HCT116 (cell line): ENCODE data around the gene EMILIN2. TPM values are rescaled to one million over a fixed set of nuclear protein-coding genes. Genes with fewer than 3 reads are reported as not detected.

Source experiments
- ATAC-seq: fragments of 200-7000 bp; cut with Tn5 transposase; 2 replicates; pipeline ENCODE4 v1.9.1; 2020; ENCODE audit warnings: mild to moderate bottlenecking, moderate library complexity
- BruUV-seq: library from RNA; stranded (reverse); fragments of 400-500 nt; replicated peaks from 2 replicates; lab custom pipeline; 2021; lab: Mats Ljungman, UMichigan
- CTCF ChIA-PET: fragments of 300-600 bp; sonication (Branson Sonifier 250); formaldehyde crosslinking; loops from one replicate; lab custom pipeline; 2021; ENCODE audit warnings: antibody characterized with exemption; lab: Charles Lee
- POLR2A ChIA-PET: fragments of 300-600, 350-600 bp; sonication (Branson Sonifier 250); formaldehyde crosslinking; loops from one replicate; lab custom pipeline; 2021; ENCODE audit warnings: antibody characterized with exemption; lab: Charles Lee
- RAD21 ChIA-PET, 2 experiments: fragments of 300-600 bp; sonication (Branson Sonifier 250); formaldehyde crosslinking; loops; one replicate each; lab custom pipeline; 2023; ENCODE audit warnings: low total read pairs in 2 of 2; ENCODE audit not compliant: uncharacterized antibody in 2 of 2, unreplicated experiment in 2 of 2, low non-redundant PET in 1 of 2; lab: Charles Lee
- DNase-seq: peaks from one replicate; pipeline ENCODE4 v3.0.0-alpha.2; 2010; ENCODE audit warnings: low read depth, low spot score
- H2AFZ ChIP-seq: fragments of 200-600 bp; shearing (Covaris generic), sonication (generic); 2 replicates; pipeline ENCODE4 v1.6.1; 2017; ENCODE audit warnings: low read depth, mixed run types, mixed read lengths, antibody characterized with exemption, low read length; ENCODE audit not compliant: poor library complexity, severe bottlenecking
- H3K27ac ChIP-seq: 2 replicates; pipeline ENCODE4 v1.5.1; 2012; ENCODE audit warnings: low read depth, low read length
- H3K27me3 ChIP-seq: fragments of 200-600 bp; sonication (generic); 2 replicates; pipeline ENCODE4 v1.6.1; 2016; ENCODE audit warnings: mixed run types, low read length, mixed read lengths; ENCODE audit not compliant: insufficient read depth
- H3K36me3 ChIP-seq, 2 experiments: fragments of 200-500 bp in 1 of 2; fragments of 200-600 bp in 1 of 2; sonication (Bioruptor generic) in 1 of 2; sonication (generic) in 1 of 2; 2 replicates each; pipeline versions ENCODE4 v1.5.1 to v1.6.1; 2014 to 2016; ENCODE audit warnings: low read length in 2 of 2, inconsistent platforms in 1 of 2, mixed read lengths in 1 of 2, mixed run types in 1 of 2; ENCODE audit not compliant: insufficient read depth in 2 of 2, control insufficient read depth in 1 of 2
- H3K4me1 ChIP-seq, 2 experiments: fragments of 200-600 bp in 1 of 2; sonication (generic) in 1 of 2; 2 replicates each; pipeline versions ENCODE4 v1.5.1 to v1.6.1; 2012 to 2017; ENCODE audit warnings: low read length in 2 of 2, inconsistent platforms in 1 of 2, mild to moderate bottlenecking in 1 of 2, mixed read lengths in 1 of 2, mixed run types in 1 of 2, moderate library complexity in 1 of 2; ENCODE audit not compliant: insufficient read depth in 2 of 2, control insufficient read depth in 1 of 2
- H3K4me2 ChIP-seq: fragments of 200-600 bp; sonication (generic); 2 replicates; pipeline ENCODE4 v1.6.1; 2017; ENCODE audit warnings: mixed run types, low read length, mixed read lengths
- H3K4me3 ChIP-seq, 2 experiments: fragments of 200-600 bp in 1 of 2; sonication (generic) in 1 of 2; replicated peaks in 1 of 2; 2 replicates each; pipeline ENCODE4 v1.5.1; 2011 to 2016; ENCODE audit warnings: low read length in 2 of 2, control low read depth in 1 of 2, low read depth in 1 of 2, mild to moderate bottlenecking in 1 of 2, mixed read lengths in 1 of 2, mixed run types in 1 of 2
- H3K79me2 ChIP-seq: fragments of 200-600 bp; sonication (generic); 2 replicates; pipeline ENCODE4 v1.6.1; 2017; ENCODE audit warnings: mild to moderate bottlenecking, mixed run types, low read length, moderate library complexity, mixed read lengths; ENCODE audit not compliant: insufficient read depth
- H3K9ac ChIP-seq: fragments of 200-600 bp; sonication (generic); 2 replicates; pipeline ENCODE4 v1.6.1; 2016; ENCODE audit warnings: low read length, mixed read lengths
- H3K9me2 ChIP-seq: fragments of 200-600 bp; sonication (generic), shearing (Covaris generic); 2 replicates; pipeline ENCODE4 v1.6.1; 2017; ENCODE audit warnings: mixed run types, mild to moderate bottlenecking, moderate library complexity; ENCODE audit not compliant: insufficient read depth
- H3K9me3 ChIP-seq, 2 experiments: fragments of 200-500 bp in 1 of 2; fragments of 200-600 bp in 1 of 2; sonication (Bioruptor generic) in 1 of 2; sonication (generic) in 1 of 2; 2 replicates each; pipeline ENCODE4 v1.6.1; 2014 to 2017; ENCODE audit warnings: low read length in 2 of 2, mixed read lengths in 2 of 2, inconsistent platforms in 1 of 2, low read depth in 1 of 2, mild to moderate bottlenecking in 1 of 2, mixed run types in 1 of 2, moderate library complexity in 1 of 2; ENCODE audit not compliant: control insufficient read depth in 1 of 2, insufficient read depth in 1 of 2
- H4K20me1 ChIP-seq: fragments of 200-600 bp; sonication (generic), shearing (Covaris generic); 2 replicates; pipeline ENCODE4 v1.6.1; 2017; ENCODE audit warnings: mixed run types, mild to moderate bottlenecking, moderate library complexity; ENCODE audit not compliant: insufficient read depth
- ATF3 ChIP-seq: IDR thresholded peaks from 2 replicates; pipeline ENCODE4 v1.6.1; 2012
- CBX3 ChIP-seq: IDR thresholded peaks from 2 replicates; pipeline ENCODE4 v1.6.1; 2012; ENCODE audit warnings: low read depth
- CEBPB ChIP-seq: IDR thresholded peaks from 2 replicates; pipeline ENCODE4 v1.6.1; 2012; ENCODE audit warnings: low read depth
- CTCF ChIP-seq, 3 experiments: fragments of 200-600 bp in 1 of 3; sonication (generic) in 1 of 3; IDR thresholded peaks in 2 of 3; conservative IDR thresholded peaks in 1 of 3; 2 replicates each; pipeline ENCODE4 v1.5.1; 2012 to 2017; ENCODE audit warnings: low read depth in 2 of 3, low read length in 2 of 3, antibody characterized with exemption in 1 of 3, borderline replicate concordance in 1 of 3, control low read depth in 1 of 3, mild to moderate bottlenecking in 1 of 3, mixed read lengths in 1 of 3, mixed run types in 1 of 3, moderate library complexity in 1 of 3; ENCODE audit not compliant: insufficient read depth in 1 of 3
- EGR1 ChIP-seq: IDR thresholded peaks from 2 replicates; pipeline ENCODE4 v1.6.1; 2012; ENCODE audit warnings: low read depth
- EZH2 ChIP-seq: fragments of 200-600 bp; sonication (generic); IDR thresholded peaks from 2 replicates; pipeline ENCODE4 v1.6.1; 2017; ENCODE audit warnings: antibody characterized with exemption, mixed run types
- EZH2phosphoT487 ChIP-seq: fragments of 200-600 bp; IDR thresholded peaks from 2 replicates; pipeline ENCODE4 v1.6.1; 2018; ENCODE audit warnings: antibody characterized with exemption, borderline replicate concordance
- FOSL1 ChIP-seq: IDR thresholded peaks from 2 replicates; pipeline ENCODE4 v1.6.1; 2012; ENCODE audit warnings: low read depth
- JUND ChIP-seq: IDR thresholded peaks from 2 replicates; pipeline ENCODE4 v1.6.1; 2012
- POLR2AphosphoS5 ChIP-seq: IDR thresholded peaks from 2 replicates; pipeline ENCODE4 v1.6.1; 2011; ENCODE audit warnings: mild to moderate bottlenecking, low read depth, low read length, moderate library complexity
- SIN3A ChIP-seq: IDR thresholded peaks from 2 replicates; pipeline ENCODE4 v1.6.1; 2012; ENCODE audit warnings: low read depth
- SP1 ChIP-seq: IDR thresholded peaks from 2 replicates; pipeline ENCODE4 v1.6.1; 2012; ENCODE audit warnings: low read depth
- SRF ChIP-seq: IDR thresholded peaks from 2 replicates; pipeline ENCODE4 v1.6.1; 2012; ENCODE audit warnings: low read depth
- YY1 ChIP-seq: IDR thresholded peaks from 2 replicates; pipeline ENCODE4 v1.6.1; 2011; ENCODE audit warnings: low read length, low read depth, moderate library complexity, mild to moderate bottlenecking; ENCODE audit not compliant: insufficient replicate concordance; ENCODE audit errors: extremely low read depth
- ZNF274 ChIP-seq: fragments of 200-500 bp; sonication (Bioruptor generic); IDR thresholded peaks from 2 replicates; pipeline ENCODE4 v1.6.1; 2014; ENCODE audit warnings: mild to moderate bottlenecking, low read depth, low read length, inconsistent platforms
- intact Hi-C: fragments of 100-400 bp; cut with micrococcal nuclease; formaldehyde crosslinking; loops from 2 replicates; pipeline ENCODE4 v1.10.0; 2022
- total RNA-seq: library from RNA; stranded (reverse); gene quantifications from one replicate; pipeline ENCODE4 v1.2.1, GENCODE V29; 2021; ENCODE audit not compliant: unreplicated experiment
- TF ChIP-seq, protein P1 (sequence below): IDR thresholded peaks from 2 replicates; pipeline ENCODE4 v1.6.1; 2012; ENCODE audit warnings: low read depth
- TF ChIP-seq, protein P2 (sequence below): IDR thresholded peaks from 2 replicates; pipeline ENCODE4 v1.6.1; 2012

EMILIN2 gene
- total RNA-seq, 1 experiment from 2014 or later, result 23.4 TPM

DNA sequence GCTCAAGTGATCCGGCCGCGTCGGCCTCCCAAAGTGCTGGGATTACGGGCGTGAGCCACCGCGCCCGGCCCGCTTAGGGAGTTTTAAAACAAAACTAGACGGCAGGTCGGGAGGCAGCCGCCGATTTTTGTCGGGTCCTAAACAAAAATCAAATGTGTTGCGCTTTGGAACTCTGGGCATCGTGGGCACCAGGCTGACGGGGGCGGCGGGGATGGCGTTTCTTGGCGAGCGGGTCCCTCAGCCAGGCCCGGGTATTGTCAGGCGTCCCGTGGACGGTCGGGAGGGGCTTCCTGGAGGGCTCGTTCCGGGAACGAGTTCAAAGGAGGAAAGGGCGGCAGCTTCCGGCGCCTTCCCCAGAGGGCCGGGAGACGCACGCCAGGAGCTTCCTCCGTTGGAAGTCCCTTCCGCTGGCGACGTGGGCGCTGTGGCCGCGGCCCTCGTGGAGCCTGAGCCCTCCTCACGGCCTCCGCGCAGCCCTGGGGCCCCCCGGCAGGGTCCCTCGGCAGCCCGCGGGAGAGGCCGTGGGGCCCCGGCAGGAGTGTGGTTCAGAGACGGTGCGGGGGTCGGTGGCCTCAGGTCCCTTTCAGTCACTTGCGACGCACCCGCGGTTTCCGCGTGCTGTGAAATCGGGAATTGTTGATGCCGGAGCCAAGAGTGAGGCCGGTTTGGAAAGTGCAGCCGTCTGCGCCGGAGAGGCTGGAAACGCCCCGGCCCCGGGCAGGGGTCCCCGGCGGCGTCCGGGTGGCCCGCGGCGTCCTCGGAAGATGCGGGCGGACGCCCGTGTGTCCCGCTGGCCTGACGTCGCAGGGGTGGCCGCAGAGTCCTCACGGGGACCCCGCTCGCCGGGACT lies 59.3 kb downstream of the EMILIN2 start (continued):
- TF ChIP-seq CTCF (IDR thresholded peaks at IDR 0.05 in 2 of 3, conservative IDR thresholded peaks at IDR 0.05 in 1 of 3; ENCODE audit: borderline replicate concordance in 1 of 3, insufficient read depth in 1 of 3, low read depth in 2 of 3, low read length in 2 of 3), result no peak
- no peak for TF ChIP-seq FOSL1
- TF ChIP-seq SP1, result no peak

GRCh38 chr18:2906704-2907549 lies 60.1 kb downstream of the EMILIN2 start:
- Histone ChIP-seq H2AFZ (no peak overlapping the region), H3K36me3 (peaks cover 7 to 16% of the 10 kb centered on the region in 2 experiments; a peak in 3 of 4 replicates), H3K4me2 (peak overlapping the region; percentile 93), H3K9me3 (no peaks in the 10 kb centered on the region), H3K27me3 (no peaks in the 10 kb centered on the region), H3K9ac (peak overlapping the region; percentile 94), H3K9me2 (no peaks in the 10 kb centered on the region), H3K4me1 (peaks cover 7 to 28% of the 10 kb centered on the region in 2 experiments; a peak in 3 of 4 replicates), H3K4me3 (peak overlapping the region; percentile 64 to 86), H3K79me2 (peaks cover 14% of the 10 kb centered on the region; the same call in 1 of the 2 replicates), H3K27ac (peak overlapping the region; percentile 96), H4K20me1 (no peaks in the 10 kb centered on the region)
- ChIA-PET POLR2A (no interaction called here), CTCF (interaction anchor here (1.0 kb wide), 1 partner anchor 156 kb away, joined by 3 read pairs; no protein-coding TSS in a partner anchor), RAD21 (no interaction called here)
- intact Hi-C loops, result loop anchor here (5.0 kb wide), 1 partner anchor 140 kb away; no protein-coding TSS in a partner anchor
- no peak for DNase-seq
- BruUV-seq, result no TSS peak
- peak; percentile 76 for ATAC-seq
- TF ChIP-seq EZH2, result no peak
- no peak for TF ChIP-seq EGR1
- TF ChIP-seq, protein P1, sequence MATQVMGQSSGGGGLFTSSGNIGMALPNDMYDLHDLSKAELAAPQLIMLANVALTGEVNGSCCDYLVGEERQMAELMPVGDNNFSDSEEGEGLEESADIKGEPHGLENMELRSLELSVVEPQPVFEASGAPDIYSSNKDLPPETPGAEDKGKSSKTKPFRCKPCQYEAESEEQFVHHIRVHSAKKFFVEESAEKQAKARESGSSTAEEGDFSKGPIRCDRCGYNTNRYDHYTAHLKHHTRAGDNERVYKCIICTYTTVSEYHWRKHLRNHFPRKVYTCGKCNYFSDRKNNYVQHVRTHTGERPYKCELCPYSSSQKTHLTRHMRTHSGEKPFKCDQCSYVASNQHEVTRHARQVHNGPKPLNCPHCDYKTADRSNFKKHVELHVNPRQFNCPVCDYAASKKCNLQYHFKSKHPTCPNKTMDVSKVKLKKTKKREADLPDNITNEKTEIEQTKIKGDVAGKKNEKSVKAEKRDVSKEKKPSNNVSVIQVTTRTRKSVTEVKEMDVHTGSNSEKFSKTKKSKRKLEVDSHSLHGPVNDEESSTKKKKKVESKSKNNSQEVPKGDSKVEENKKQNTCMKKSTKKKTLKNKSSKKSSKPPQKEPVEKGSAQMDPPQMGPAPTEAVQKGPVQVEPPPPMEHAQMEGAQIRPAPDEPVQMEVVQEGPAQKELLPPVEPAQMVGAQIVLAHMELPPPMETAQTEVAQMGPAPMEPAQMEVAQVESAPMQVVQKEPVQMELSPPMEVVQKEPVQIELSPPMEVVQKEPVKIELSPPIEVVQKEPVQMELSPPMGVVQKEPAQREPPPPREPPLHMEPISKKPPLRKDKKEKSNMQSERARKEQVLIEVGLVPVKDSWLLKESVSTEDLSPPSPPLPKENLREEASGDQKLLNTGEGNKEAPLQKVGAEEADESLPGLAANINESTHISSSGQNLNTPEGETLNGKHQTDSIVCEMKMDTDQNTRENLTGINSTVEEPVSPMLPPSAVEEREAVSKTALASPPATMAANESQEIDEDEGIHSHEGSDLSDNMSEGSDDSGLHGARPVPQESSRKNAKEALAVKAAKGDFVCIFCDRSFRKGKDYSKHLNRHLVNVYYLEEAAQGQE, result no peak
- no peak for TF ChIP-seq SRF
- no peak for TF ChIP-seq ATF3
- TF ChIP-seq SIN3A, result no peak
- no peak for TF ChIP-seq FOSL1
- no peak for TF ChIP-seq SP1
- TF ChIP-seq POLR2AphosphoS5, result peak; percentile 58
- no peak for TF ChIP-seq EZH2phosphoT487
- no peak for TF ChIP-seq CBX3
- TF ChIP-seq CEBPB, result no peak
- TF ChIP-seq, protein P2, sequence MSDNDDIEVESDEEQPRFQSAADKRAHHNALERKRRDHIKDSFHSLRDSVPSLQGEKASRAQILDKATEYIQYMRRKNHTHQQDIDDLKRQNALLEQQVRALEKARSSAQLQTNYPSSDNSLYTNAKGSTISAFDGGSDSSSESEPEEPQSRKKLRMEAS, result peak; percentile 48; the same call in 1 of the 2 replicates
- no peak for TF ChIP-seq ZNF274
- no peak for TF ChIP-seq YY1
- TF ChIP-seq JUND, result no peak
